Activated T-cell treated with anti-CD3 and anti-CD28 coated beads for 48 hours (primary cell): Measurements from ENCODE around the gene ZBTB39.
"Not testable (repeated sequence)": the region's sequence is repeated elsewhere in the genome, so short reads cannot be mapped to it uniquely, and the experiment has no call there.

ENCODE experiments used
- DNase-seq: peaks from one replicate; pipeline ENCODE4 v3.0.0-alpha.2; 2020; ENCODE audit warnings: low read depth

Gene ZBTB39

DNA sequence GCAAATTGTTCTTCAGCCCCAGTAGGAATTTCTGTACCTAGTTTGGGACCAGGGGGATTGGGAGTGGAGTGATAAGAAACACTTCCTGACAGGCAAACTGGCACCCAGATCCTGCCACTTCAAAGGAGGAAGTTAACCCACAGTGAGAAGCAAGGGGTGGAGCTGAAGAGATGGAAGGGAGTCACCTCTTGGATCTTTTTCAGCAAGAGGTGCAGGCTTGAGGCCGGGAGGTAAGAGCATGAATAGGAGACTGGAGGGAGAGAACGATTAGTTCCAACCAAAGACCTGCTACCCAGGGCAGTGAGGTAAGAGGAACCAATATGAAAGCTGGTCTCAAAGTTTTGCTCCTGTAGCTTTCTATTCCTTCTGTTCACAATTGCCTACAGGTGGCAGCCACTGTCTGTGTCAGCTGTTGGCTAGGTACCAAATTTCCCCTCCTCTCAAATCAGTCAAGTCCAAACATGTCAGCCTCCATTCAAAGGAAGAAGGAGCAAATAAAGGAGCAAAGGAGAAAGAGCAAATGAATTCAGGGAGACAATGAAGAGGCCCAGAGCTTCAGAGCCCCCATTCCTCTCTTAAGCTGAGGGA, 24.9 kb upstream of the ZBTB39 start:
- DNase-seq, result no peak

DNA sequence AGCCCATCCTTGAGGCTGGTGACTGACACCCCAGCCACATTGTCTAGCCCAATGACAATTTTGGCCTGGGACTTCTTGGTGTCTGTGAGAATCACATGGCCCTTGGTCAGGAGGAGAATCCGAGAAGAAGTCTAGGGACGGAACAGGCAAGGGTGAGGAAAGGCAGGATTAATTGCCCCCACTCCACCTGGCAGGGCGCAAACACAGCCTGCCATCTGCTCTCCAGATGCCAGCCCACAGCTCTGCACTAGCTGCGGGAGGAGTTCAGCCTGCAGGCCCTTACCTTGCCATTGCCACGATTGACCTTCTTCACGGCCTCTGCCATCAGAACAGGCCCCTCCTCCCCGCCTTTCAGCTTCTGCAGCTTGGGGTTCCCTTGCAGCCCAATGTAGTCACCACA, 23.1 kb upstream of the ZBTB39 start:
- no peak for DNase-seq

- DNase-seq, result no peak
Measured at GRCh38 chr12:57027805-57028153, 21.4 kb upstream of the ZBTB39 start.

- DNase-seq, result no peak
Measured at GRCh38 chr12:57027011-57027804, 20.9 kb upstream of the ZBTB39 start.

GRCh38 chr12:57025196-57025595, 18.9 kb upstream of the ZBTB39 start:
- no peak for DNase-seq

DNA sequence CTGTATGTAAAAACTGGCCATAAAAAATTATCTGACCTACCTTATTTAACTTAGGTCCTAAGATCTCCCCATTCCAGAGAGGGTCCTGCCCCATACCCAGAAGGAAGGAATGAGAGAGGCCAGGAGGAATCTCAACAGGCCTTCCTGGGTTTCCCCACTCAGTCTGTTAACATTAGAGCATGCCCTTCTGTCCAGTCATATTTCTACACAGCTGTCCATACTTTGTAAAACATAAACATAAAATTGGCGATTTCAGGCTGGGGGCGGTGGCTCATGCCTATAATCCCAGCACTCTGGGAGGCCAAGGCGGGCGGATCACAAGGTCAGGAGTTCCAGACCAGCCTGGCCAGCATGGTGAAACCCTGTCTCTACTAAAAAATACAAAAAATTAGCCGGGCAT, 16.0 kb upstream of the ZBTB39 start:
- DNase-seq, result not testable (repeated sequence)

DNA sequence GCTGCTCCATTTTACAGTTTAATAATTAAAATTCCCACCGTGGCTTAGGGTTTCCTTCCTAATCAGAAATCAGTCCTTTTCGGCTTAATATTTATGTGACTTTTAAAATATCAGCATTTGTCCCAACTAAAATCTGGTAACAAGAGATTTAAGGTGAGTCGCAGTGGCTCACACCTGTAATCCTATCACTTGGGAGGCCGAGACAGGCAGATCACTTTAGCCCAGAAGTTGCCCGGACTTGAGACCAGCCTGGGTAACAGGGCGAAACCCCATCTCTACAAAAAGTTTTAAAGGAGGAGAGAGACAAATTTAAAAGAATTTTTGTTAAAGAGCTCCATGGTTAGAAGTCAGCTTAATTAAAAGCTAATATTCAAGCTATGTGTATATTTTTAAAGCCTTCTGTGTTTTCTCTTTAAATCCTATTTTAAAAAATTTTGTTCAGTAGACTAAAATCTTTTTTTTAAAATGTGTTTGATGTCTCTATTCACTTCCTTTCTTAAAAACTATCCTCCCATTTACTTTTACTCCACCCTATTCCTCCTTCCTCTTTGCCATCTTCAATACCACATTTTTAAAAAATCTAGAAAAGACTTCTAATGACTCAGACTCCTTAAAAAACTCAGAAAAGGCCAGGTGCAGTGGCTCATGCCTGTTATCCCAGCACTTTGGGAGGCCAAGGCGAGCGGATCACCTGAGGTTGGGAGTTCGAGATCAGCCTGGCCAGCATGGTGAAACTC, 13.8 kb upstream of the ZBTB39 start:
- DNase-seq, result no peak

- no peak for DNase-seq
Measured at GRCh38 chr12:57018906-57019305, 12.6 kb upstream of the ZBTB39 start.

DNA sequence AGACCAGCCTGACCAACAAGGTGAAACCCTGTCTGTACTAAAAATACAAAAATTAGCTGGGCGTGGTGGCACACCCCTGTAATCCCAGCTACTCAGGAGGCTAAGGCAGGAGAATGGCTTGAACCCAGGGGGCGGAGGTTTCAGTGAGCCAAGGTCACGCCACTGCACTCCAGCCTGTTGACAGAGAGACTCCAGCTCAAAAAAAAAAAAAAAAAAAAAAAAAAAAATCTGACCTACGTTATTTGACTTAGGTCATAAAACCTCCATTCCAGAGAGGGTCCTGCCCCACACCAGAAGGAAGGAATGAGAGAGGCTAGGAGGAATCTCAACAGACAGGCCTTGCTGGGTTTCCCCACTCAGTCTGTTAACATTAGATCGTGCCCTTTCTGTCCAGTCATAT, 12.0 kb upstream of the ZBTB39 start:
- not testable (repeated sequence) for DNase-seq

DNA sequence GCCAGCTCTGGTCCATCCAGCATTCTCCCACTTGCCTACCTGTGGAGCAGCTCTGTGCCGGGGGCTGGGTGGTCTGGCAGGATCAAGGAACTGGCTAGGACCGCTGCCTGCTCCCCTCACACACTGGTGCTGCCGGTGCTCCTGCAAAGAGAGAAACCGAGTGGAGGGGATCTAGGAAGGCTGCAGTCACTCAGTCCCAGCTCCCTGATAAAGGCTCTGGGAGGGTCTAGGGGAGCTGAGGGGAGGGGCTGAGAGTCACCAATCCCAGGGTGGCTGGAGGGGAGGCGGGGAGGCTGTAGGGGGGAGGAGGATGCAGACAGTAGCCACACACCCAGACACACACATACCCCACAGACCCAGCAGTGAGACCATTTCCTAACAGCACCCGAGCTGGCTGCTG, 10.0 kb upstream of the ZBTB39 start, which contains the start of gene TAC3:
TSS of gene TAC3 (minus strand) at position 182 of the 400 bp plus-strand sequence. CDS start 732 bp downstream, outside the sequence.
- no peak for DNase-seq

DNA sequence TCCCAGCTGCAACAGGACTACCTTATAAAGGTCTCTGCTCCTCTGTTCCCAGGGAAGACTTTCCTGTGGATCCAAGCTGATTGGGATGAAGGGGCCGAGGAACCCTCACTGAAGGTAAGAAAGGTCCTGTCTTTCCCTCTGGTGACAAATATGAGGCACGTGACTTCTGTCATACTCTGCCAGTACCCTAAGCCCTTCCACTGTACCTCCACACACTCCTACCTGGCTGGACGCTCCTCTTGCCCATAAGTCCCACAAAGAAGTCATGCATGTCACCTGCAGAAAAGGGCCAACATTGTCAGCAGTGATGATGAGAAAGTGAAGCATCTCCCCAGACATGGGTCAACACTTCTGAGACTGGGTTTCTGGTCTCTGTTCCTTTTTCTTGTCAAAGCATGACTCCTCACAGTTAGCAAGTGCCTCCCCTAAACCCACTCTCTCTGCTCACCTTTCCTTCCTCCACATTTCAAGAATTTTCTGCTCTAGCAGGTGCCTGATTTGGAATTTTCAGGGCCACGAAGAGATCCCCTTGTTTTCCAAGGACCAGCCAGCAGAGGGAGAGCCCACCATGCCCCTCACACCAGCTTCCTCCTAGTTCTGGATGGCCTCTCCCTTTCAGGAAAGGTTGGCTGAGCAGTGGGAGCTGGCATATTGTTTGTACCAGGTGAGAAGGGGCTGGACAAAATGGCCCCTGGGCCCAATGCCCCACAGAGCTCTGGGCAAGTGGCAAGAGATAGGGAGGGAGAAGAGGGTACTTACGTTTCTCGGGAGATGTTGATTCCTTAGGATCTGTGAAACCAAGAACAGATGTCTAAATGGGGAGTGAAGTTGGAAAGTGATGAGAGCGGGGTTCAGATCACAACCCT, 6.5 kb upstream of the ZBTB39 start:
- no peak for DNase-seq

DNA sequence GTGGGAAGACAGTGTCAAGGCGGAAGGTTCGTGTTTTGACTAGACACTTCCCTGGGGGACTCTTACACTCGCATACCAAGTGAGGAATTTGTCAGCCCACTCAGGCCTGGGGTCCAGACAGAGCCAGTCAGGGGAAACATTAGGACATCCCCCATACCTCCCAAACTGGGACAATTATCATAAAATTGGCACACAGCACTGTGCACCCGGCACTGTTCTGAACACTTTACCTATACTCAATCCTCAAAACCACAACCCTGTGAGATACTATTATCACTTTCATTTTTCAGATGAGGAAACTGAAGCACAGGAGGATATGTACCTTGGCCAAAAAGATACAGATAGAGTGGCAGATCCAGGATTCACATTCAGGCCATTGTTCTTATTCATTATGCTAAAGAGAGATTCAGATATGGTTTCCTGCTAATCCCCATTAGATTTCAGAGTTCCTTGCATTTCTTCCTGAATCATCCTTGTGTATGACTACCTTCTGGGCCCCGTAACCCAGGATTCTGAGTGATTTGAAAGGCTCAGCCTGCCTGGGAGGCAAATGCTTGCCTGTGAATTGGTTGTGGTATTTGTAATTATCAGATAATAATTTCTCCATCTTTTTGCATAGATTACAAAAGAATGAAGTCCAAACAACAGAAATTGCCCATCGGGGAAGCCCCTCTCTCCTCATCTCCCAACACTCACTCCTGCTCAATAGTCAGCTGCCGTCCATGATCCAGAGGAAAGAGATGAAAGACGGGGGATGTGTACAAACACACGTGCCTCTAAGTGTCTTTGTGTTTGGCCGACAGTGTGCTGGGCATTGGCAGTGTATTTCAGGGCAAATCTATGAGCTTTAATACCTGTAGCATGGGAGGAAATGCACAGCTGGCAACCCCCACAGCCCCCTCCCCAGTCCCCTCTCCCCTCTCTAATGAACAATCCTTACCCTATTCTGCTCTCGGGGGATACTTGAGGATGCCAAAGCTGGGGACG, 5.4 kb upstream of the ZBTB39 start:
- DNase-seq, result no peak

GRCh38 chr12:57010627-57011247, 4.4 kb upstream of the ZBTB39 start:
- DNase-seq, result no peak

- DNase-seq, result no peak
Measured at GRCh38 chr12:57009949-57010626, 3.7 kb upstream of the ZBTB39 start.

GRCh38 chr12:57008178-57008577, 1.8 kb upstream of the ZBTB39 start:
- DNase-seq, result no peak

DNA sequence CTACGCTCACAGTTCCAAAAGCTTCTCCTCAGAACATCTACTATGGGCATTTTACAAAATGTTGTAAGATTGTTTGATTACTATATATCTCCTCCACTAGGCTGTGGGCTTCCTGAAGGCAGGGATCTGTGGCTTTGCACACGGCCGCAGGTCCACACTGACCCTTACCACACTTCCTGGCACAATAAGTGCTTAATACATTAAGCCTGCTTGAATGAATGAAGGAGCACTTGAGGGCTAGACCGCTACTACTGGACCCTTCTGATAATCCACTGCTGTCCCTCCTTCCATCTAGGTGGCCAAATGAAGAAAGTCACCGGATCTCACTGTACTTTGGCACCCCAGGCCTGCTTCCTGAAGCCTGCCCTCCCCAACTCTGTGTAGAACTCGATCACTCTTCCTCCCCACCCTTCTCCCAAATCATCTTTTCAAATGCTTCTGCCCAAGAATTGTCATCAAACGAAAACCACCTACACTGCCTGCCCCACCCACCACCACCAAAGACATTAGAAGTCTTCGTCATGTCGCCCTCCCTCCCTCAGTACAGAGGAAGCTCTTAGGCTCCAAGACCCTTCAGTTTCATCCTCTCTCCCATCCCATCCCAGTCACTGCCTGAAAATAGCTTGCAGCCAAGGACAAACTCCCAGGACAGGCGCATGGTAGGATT, 596 bp upstream of the ZBTB39 start:
- DNase-seq, result no peak

- DNase-seq, result no peak
Measured at GRCh38 chr12:57004651-57005050, 1.7 kb downstream of the ZBTB39 start.

DNA sequence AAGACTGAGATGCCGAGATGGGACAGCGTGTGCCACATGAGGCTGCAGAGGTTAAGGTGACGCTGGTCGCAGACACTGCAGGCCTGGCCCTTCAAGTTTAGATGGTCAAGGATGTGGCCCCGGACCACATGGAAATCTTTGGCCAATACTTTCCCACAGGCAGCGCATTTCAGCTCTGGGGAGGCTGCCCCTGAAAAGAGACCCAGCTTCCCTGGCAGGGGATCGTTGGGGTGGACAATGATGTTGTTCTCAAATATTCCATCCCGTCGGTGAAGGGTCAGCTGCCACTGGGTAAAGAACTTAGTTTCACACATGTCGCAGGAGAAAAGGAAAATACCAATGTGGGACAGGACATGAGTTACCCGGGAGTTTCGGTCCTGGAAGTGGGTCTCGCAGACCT, 3.0 kb downstream of the ZBTB39 start:
- no peak for DNase-seq

DNA sequence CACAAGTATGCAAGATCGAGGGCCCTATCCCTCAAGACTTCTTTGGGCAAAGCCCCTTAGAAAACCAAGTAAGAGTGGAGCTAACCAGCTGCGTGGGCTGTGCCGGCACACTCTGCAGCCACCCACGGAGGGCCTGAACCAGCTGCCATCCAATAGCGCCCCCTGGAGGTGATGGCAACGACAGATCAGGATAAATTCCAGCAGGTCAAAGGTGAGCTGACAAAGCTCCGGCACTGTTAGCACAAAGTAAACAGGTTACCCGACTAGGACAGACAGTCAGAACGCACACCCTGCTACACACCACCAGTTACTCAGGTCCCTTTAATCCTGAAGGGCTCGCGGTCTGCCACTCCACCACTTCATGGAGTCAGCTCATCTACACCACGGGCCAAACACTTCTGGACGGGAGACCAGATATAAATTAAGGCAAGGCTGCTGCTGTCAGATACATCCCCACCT, 4.9 kb downstream of the ZBTB39 start:
- peak; percentile 67 for DNase-seq
